H1 (cell line): Measurements from ENCODE around the gene ATP10D. TPM values are rescaled to one million over a fixed set of nuclear protein-coding genes. Genes with fewer than 3 reads are reported as not detected.

ENCODE experiments used
- polyA plus RNA-seq, 7 experiments: library from polyadenylated mRNA; depleted of rRNA in 3 of 7; stranded (reverse) in 5 of 7; unstranded in 2 of 7; fragments of >200 nt in 5 of 7; fragments of 200-250 nt in 2 of 7; gene quantifications; 1 replicate in 5 of 7; 2 replicates in 1 of 7; 4 replicates in 1 of 7; pipeline versions ENCODE4 v1.2.1 to v1.2.3, GENCODE V29; 2011 to 2013; ENCODE audit warnings: missing spikeins in 2 of 7, mixed read lengths in 2 of 7
- total RNA-seq: library from RNA; stranded (reverse); fragmentation: NEBNext Ultra II Directional; extraction: Animal tissue kit (Norgen Biotek cat#: 25700); gene quantifications from 2 replicates; pipeline ENCODE4 v1.2.1, GENCODE V29; 2021

The ATP10D gene
- total and polyA plus RNA-seq, 2 of the 8 experiments (the other 6 are each of a cell fraction or from before 2014, with no cell fraction given) = 2.9 to 5.9 TPM

Other genes with a start within 250 kb of the ATP10D start
- 6.8 and 7.2 TPM in 2 replicates for gene COMMD8, start 21.6 kb upstream of the ATP10D start, total RNA-seq
- 0.69 and 1.6 TPM in 2 replicates for gene COMMD8, start 21.6 kb upstream of the ATP10D start, polyA plus RNA-seq (2011; rRNA removed)